Bronchial epithelial cell (primary cell): ENCODE results near the gene HMX1. TPM values are rescaled to one million over a fixed set of nuclear protein-coding genes. Genes with fewer than 3 reads are reported as not detected.

ENCODE experiments used
- DNase-seq: peaks from one replicate; pipeline ENCODE4 v3.0.0-alpha.2; 2010; ENCODE audit warnings: low read depth
- FAIRE-seq: peaks from 2 replicates; lab custom pipeline; 2011; peaks lifted over from hg19 to GRCh38; lab: Jason Lieb, UNC
- H3K27me3 ChIP-seq: 2 replicates; pipeline ENCODE4 v1.5.1; 2011; ENCODE audit warnings: low read length; ENCODE audit not compliant: control insufficient read depth, insufficient read depth
- H3K36me3 ChIP-seq: 2 replicates; pipeline ENCODE4 v1.5.1; 2011; ENCODE audit warnings: low read length; ENCODE audit not compliant: control insufficient read depth, insufficient read depth
- H3K4me3 ChIP-seq: 2 replicates; pipeline ENCODE4 v1.5.1; 2011; ENCODE audit warnings: mild to moderate bottlenecking, low read depth, low read length, control low read depth
- total RNA-seq: library from RNA; depleted of rRNA; stranded (reverse); fragments of >200 nt; gene quantifications from 2 replicates; pipeline ENCODE4 v1.2.1, GENCODE V29; 2014
- TF ChIP-seq, protein P1 (sequence below): IDR thresholded peaks from 2 replicates; pipeline ENCODE4 v1.5.1; 2011; ENCODE audit warnings: mild to moderate bottlenecking, moderate library complexity, low read length, control low read depth, inconsistent platforms; ENCODE audit not compliant: insufficient read depth, severe bottlenecking

Gene HMX1
- total RNA-seq, 1 donor from 2014 or later = not detected

DNA sequence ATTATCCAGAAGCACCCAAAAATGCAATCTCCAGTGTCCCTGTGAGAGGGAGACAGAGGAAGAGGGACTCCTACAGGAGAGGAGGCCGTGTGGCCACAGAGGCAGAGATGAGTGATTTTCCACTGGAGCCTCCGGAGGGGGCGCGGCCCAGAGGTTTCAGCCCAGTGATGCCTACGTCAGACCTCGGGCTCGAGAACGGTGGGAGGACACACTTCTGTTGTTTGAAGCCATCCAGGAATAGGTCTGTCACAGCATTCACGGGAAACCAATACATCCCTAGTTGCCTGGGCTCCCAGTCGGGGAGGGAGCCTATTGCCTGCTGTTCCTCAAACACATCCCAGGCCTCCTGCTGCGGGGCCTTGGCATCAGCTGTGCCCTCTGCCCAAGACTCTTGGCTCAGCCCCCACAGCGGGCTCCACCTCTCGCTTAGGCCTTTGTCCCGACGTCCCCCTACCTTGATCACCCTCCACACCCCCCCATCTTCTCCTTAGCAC lies 39.2 kb upstream of the HMX1 start:
- no peaks in the 10 kb centered on the region for H3K36me3 ChIP-seq
- FAIRE-seq = no peak
- no peaks in the 10 kb centered on the region for H3K27me3 ChIP-seq
- TF ChIP-seq, protein P1, sequence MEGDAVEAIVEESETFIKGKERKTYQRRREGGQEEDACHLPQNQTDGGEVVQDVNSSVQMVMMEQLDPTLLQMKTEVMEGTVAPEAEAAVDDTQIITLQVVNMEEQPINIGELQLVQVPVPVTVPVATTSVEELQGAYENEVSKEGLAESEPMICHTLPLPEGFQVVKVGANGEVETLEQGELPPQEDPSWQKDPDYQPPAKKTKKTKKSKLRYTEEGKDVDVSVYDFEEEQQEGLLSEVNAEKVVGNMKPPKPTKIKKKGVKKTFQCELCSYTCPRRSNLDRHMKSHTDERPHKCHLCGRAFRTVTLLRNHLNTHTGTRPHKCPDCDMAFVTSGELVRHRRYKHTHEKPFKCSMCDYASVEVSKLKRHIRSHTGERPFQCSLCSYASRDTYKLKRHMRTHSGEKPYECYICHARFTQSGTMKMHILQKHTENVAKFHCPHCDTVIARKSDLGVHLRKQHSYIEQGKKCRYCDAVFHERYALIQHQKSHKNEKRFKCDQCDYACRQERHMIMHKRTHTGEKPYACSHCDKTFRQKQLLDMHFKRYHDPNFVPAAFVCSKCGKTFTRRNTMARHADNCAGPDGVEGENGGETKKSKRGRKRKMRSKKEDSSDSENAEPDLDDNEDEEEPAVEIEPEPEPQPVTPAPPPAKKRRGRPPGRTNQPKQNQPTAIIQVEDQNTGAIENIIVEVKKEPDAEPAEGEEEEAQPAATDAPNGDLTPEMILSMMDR = no peak
- no peak for DNase-seq
- no peak overlapping the region for H3K4me3 ChIP-seq

DNA sequence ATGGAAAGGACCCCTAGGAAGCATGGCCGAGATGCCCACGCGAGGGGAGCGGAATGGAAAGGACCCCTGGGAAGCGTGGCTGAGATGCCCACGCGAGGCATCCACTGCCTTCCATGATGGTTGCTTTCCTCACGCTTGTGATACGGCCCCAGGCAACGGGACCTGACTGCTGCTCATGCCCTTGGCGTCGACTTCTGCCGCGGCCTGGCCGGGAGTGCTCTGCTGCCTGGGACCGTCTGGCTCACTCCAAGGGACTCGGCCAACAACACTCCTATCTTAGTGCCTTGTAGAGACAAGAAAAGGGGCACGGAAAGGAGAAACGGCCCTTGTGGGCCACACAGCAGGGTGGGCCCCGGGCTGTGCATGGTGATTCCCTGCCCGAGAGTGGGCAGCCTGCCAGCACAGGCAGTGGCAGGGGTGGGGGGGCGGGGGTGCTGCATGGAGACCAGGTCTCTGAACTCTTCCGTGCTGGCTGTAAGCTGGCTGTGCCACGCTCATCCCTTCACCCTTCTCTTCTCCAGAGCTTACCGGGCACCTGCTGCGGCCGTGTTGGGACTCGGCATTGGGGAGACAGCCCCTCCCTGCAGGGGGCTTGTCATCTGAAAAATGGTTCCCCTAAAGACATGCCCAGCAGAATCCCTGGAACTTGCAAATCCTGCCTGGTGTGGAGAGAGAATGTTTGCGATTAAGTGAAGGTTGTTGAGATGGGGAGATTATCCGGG lies 38.6 kb upstream of the HMX1 start:
- TF ChIP-seq, protein P1 = no peak
- DNase-seq (no peak), FAIRE-seq (no peak)
- Histone ChIP-seq H3K4me3 (no peak overlapping the region), H3K27me3 (no peaks in the 10 kb centered on the region), H3K36me3 (no peaks in the 10 kb centered on the region)

DNA sequence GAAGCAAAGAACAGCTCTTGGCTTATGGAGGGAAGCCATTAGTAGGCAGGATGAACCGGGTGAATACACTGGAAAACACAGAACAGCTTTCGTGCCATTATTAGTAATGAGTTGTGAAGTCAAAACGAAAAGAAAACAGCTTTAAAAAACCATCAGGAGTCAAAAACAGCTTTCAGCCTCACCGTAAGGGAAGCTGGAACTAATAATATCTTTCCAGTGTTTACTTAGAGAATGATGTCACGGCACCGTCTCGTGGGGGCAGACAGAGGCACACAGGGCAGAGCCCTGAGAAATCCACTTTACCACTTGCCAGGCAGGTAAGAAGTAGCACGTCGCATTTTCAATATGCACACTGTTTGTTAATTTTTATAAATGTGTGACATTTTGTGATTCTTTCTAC lies 37.9 kb upstream of the HMX1 start:
- DNase-seq = no peak
- TF ChIP-seq, protein P1 = no peak
- H3K4me3 ChIP-seq = no peak overlapping the region
- H3K27me3 ChIP-seq = no peaks in the 10 kb centered on the region
- H3K36me3 ChIP-seq = no peaks in the 10 kb centered on the region
- FAIRE-seq = no peak

DNA sequence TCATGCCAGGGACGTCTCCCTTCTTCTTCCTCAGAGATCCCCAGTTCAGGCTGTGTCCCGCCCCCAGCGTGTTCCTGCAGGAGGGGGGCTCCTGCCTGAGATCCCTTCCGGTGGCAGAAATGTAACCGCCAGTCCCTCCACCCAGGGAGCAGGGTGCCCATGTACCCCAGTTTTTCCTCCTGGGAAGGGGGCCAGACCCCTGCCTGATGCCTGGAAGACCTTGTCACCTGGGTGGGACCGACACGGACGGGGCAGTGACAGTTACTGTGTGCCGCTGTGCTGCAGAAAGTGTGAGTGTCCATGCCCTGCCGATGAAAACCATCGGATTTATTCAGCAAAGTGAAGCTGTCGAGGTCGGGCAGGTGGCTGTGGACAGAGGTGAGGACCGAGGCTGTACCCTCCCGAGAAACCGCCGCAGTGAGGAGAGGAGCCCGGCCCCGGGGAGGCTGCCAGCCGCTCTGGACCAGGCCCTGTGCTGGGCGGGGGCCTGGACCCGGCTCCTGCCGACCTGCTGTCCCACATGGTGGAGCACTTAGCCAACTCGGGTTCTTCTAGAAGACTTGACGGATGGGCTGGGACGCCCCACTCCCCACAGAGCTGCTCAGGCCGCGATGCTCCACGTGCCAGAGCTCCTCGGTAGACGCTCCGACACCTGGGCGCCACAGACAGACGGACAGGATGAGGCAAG lies 36.7 kb upstream of the HMX1 start:
- Histone ChIP-seq H3K27me3 (no peaks in the 10 kb centered on the region), H3K36me3 (no peaks in the 10 kb centered on the region), H3K4me3 (no peak overlapping the region)
- DNase-seq (no peak), FAIRE-seq (no peak)
- TF ChIP-seq, protein P1 = no peak

DNA sequence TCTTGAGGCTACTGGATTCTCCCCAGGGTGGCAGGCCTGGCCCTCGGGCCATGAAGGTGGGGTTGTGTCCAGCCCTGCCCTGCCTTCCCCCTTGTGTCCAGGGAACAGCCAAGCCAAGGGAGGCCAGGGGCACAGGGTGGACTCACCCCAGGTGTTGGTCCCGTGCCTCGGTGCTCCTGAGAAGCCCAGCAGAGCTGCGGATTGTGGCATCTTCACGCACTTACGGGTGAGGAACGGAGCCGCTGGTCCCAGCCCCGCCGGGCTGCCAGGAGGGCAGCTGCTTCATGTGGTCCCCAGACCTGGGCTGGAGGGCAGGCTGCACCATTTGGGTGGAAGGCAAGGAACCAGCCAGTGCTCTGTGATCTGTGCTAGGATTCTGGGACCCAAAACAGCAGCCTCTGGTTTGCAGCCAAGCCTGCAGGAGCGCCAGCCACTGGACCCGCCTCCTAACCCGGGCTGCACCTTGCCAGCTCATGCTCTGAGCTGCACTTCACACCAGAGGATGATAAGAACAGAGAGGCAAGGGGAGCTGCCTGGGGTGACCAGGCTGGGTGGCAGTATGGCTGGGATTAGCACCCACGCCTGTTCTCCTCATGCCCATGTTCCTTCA lies 36.1 kb upstream of the HMX1 start:
- TF ChIP-seq, protein P1 = no peak
- FAIRE-seq (no peak), DNase-seq (no peak)
- Histone ChIP-seq H3K27me3 (no peaks in the 10 kb centered on the region), H3K4me3 (no peak overlapping the region), H3K36me3 (no peaks in the 10 kb centered on the region)
